Caco-2 (cell line): Measurements from ENCODE around the gene COL21A1. TPM values are rescaled to one million over a fixed set of nuclear protein-coding genes. Genes with fewer than 3 reads are reported as not detected.

ENCODE experiments used
- BruUV-seq: library from RNA; stranded (reverse); fragments of 400-500 nt; replicated peaks from 2 replicates; lab custom pipeline; 2021; lab: Mats Ljungman, UMichigan
- CTCF ChIA-PET: fragments of 300-600 bp; sonication (Branson Sonifier 250); formaldehyde crosslinking; loops from one replicate; lab custom pipeline; 2022; ENCODE audit warnings: antibody characterized with exemption; lab: Charles Lee
- POLR2A ChIA-PET: fragments of 300-600 bp; sonication (Branson Sonifier 250); formaldehyde crosslinking; loops from one replicate; lab custom pipeline; 2022; ENCODE audit warnings: antibody characterized with exemption; lab: Charles Lee
- DNase-seq, 2 experiments: peaks; one replicate each; pipeline versions ENCODE4 v3.0.0 to v3.0.0-alpha.2; 2020 to 2022
- H3K27me3 ChIP-seq: replicated peaks from 2 replicates; pipeline ENCODE4 v1.6.0; 2011; ENCODE audit warnings: low read length; ENCODE audit not compliant: control insufficient read depth, insufficient read depth
- H3K36me3 ChIP-seq: 2 replicates; pipeline ENCODE4 v1.5.1; 2011; ENCODE audit warnings: low read length; ENCODE audit not compliant: control insufficient read depth, insufficient read depth
- H3K4me1 ChIP-seq: fragments of 250-450 bp; sonication (Bioruptor Pico); 2 replicates; pipeline ENCODE4 v1.5.1; 2020; ENCODE audit warnings: mild to moderate bottlenecking
- H3K4me3 ChIP-seq: 2 replicates; pipeline ENCODE4 v1.5.1; 2011; ENCODE audit warnings: low read depth, mild to moderate bottlenecking, control low read depth, low read length
- H3K9me3 ChIP-seq: fragments of 250-450 bp; sonication (Bioruptor Pico); 2 replicates; pipeline ENCODE4 v1.5.1; 2020; ENCODE audit warnings: mild to moderate bottlenecking, moderate library complexity
- H3K27ac Mint-ChIP-seq: one replicate; pipeline ENCODE4 v1.8.0; 2022; ENCODE audit warnings: mixed read lengths; ENCODE audit not compliant: unreplicated experiment
- H3K27me3 Mint-ChIP-seq: one replicate; pipeline ENCODE4 v1.8.0; 2022; ENCODE audit warnings: mixed read lengths; ENCODE audit not compliant: insufficient read depth, unreplicated experiment
- H3K36me3 Mint-ChIP-seq: one replicate; pipeline ENCODE4 v1.8.0; 2022; ENCODE audit warnings: mild to moderate bottlenecking, mixed read lengths; ENCODE audit not compliant: insufficient read depth, unreplicated experiment
- H3K4me1 Mint-ChIP-seq: one replicate; pipeline ENCODE4 v1.8.0; 2022; ENCODE audit warnings: low read depth, mixed read lengths; ENCODE audit not compliant: unreplicated experiment
- H3K4me3 Mint-ChIP-seq: one replicate; pipeline ENCODE4 v1.8.0; 2022; ENCODE audit warnings: mild to moderate bottlenecking, moderate library complexity, mixed read lengths; ENCODE audit not compliant: unreplicated experiment
- H3K9me3 Mint-ChIP-seq: one replicate; pipeline ENCODE4 v1.8.0; 2022; ENCODE audit warnings: mixed read lengths; ENCODE audit not compliant: unreplicated experiment
- CTCF ChIP-seq, 2 experiments: fragments of 200-600 bp in 1 of 2; IDR thresholded peaks; 1 replicate in 1 of 2; 2 replicates in 1 of 2; pipeline versions ENCODE4 v1.5.1 to v1.8.0; 2011 to 2022; ENCODE audit warnings: antibody characterized with exemption in 1 of 2, control low read depth in 1 of 2, inconsistent platforms in 1 of 2, low read depth in 1 of 2, low read length in 1 of 2, mild to moderate bottlenecking in 1 of 2, moderate library complexity in 1 of 2; ENCODE audit not compliant: insufficient read depth in 1 of 2, severe bottlenecking in 1 of 2, unreplicated experiment in 1 of 2
- intact Hi-C: fragments of 100-400 bp; cut with micrococcal nuclease; formaldehyde crosslinking; loops from one replicate; pipeline ENCODE4 v1.10.0; 2022; ENCODE audit not compliant: unreplicated experiment
- total RNA-seq: library from RNA; stranded (reverse); gene quantifications from 2 replicates; pipeline ENCODE4 v1.2.3, GENCODE V29; 2022

The COL21A1 gene
- total RNA-seq, 1 experiment from 2014 or later = 1.3 TPM

- DNase-seq = peak in 1 of 2 experiments; percentile 16
- Histone ChIP-seq H3K4me3 (no peak overlapping the region), H3K4me1 (peaks cover 11% of the 10 kb centered on the region), H3K36me3 (no peaks in the 10 kb centered on the region), H3K9me3 (no peaks in the 10 kb centered on the region), H3K27me3 (no peaks in the 10 kb centered on the region)
- ChIA-PET POLR2A (no interaction called here), CTCF (no interaction called here)
- Mint-ChIP-seq H3K27me3 (no peaks in the 10 kb centered on the region), H3K9me3 (peaks cover 7% of the 10 kb centered on the region), H3K27ac (no peak overlapping the region), H3K4me3 (no peak overlapping the region), H3K4me1 (no peaks in the 10 kb centered on the region), H3K36me3 (no peaks in the 10 kb centered on the region)
- no peak for TF ChIP-seq CTCF (IDR thresholded peaks at IDR 0.05; ENCODE audit: insufficient read depth in 1 of 2, low read depth in 1 of 2, low read length in 1 of 2, severe bottlenecking in 1 of 2, unreplicated experiment in 1 of 2)
- intact Hi-C loops = no loop called here
- BruUV-seq = no TSS peak
Measured at GRCh38 chr6:56091159-56091869, 156.1 kb downstream of the COL21A1 start.

- ChIA-PET POLR2A (no interaction called here), CTCF (no interaction called here)
- Mint-ChIP-seq H3K27ac (no peak overlapping the region), H3K27me3 (no peaks in the 10 kb centered on the region), H3K4me3 (no peak overlapping the region), H3K9me3 (peaks cover 7% of the 10 kb centered on the region), H3K36me3 (no peaks in the 10 kb centered on the region), H3K4me1 (no peaks in the 10 kb centered on the region)
- H3K36me3 ChIP-seq = no peaks in the 10 kb centered on the region
- BruUV-seq = no TSS peak
- H3K4me1 ChIP-seq = peaks cover 11% of the 10 kb centered on the region
- intact Hi-C loops = no loop called here
- DNase-seq = no peak
- TF ChIP-seq CTCF (IDR thresholded peaks at IDR 0.05; ENCODE audit: insufficient read depth in 1 of 2, low read depth in 1 of 2, low read length in 1 of 2, severe bottlenecking in 1 of 2, unreplicated experiment in 1 of 2) = no peak
- no peaks in the 10 kb centered on the region for H3K27me3 ChIP-seq
- H3K9me3 ChIP-seq = no peaks in the 10 kb centered on the region
- H3K4me3 ChIP-seq = no peak overlapping the region
Measured at GRCh38 chr6:56088641-56089040, 158.7 kb downstream of the COL21A1 start.

- no peak overlapping the region for H3K4me3 ChIP-seq
- Mint-ChIP-seq H3K27ac (no peak overlapping the region), H3K4me1 (no peaks in the 10 kb centered on the region), H3K36me3 (no peaks in the 10 kb centered on the region), H3K27me3 (no peaks in the 10 kb centered on the region), H3K9me3 (no peaks in the 10 kb centered on the region), H3K4me3 (no peak overlapping the region)
- no peak for DNase-seq
- intact Hi-C loops = no loop called here
- H3K4me1 ChIP-seq = peaks cover 11% of the 10 kb centered on the region
- no TSS peak for BruUV-seq
- TF ChIP-seq CTCF (IDR thresholded peaks at IDR 0.05; ENCODE audit: insufficient read depth in 1 of 2, low read depth in 1 of 2, low read length in 1 of 2, severe bottlenecking in 1 of 2, unreplicated experiment in 1 of 2) = no peak
- ChIA-PET POLR2A (no interaction called here), CTCF (no interaction called here)
- no peaks in the 10 kb centered on the region for H3K27me3 ChIP-seq
- H3K36me3 ChIP-seq = no peaks in the 10 kb centered on the region
- no peaks in the 10 kb centered on the region for H3K9me3 ChIP-seq
Measured at GRCh38 chr6:56087421-56087820, 160.0 kb downstream of the COL21A1 start.
